Activated naive CD4-positive, alpha-beta T cell treated with anti-CD3 and anti-CD28 coated beads for 36 hours (primary cell): ENCODE data around the gene CDADC1. TPM values are rescaled to one million over a fixed set of nuclear protein-coding genes. Genes with fewer than 3 reads are reported as not detected.
"Not testable (repeated sequence)": the region's sequence is repeated elsewhere in the genome, so short reads cannot be mapped to it uniquely, and the experiment has no call there.

Source experiments
- CTCF ChIA-PET: fragments of 350-600 bp; sonication (Branson Sonifier 250); formaldehyde crosslinking; loops from one replicate; lab custom pipeline; 2021; ENCODE audit warnings: antibody characterized with exemption; lab: Charles Lee
- DNase-seq: peaks from one replicate; pipeline ENCODE4 v3.0.0-alpha.2; 2020
- H3K27ac Mint-ChIP-seq: one replicate; pipeline ENCODE4 v1.8.0; 2021; ENCODE audit warnings: mild to moderate bottlenecking, mixed read lengths
- H3K27me3 Mint-ChIP-seq: one replicate; pipeline ENCODE4 v1.8.0; 2021; ENCODE audit warnings: low read depth, mixed read lengths
- H3K36me3 Mint-ChIP-seq: one replicate; pipeline ENCODE4 v1.8.0; 2021; ENCODE audit warnings: low read depth, mixed read lengths
- H3K4me1 Mint-ChIP-seq: one replicate; pipeline ENCODE4 v1.8.0; 2021; ENCODE audit warnings: low read depth, mixed read lengths
- H3K4me3 Mint-ChIP-seq: one replicate; pipeline ENCODE4 v1.8.0; 2021; ENCODE audit warnings: mild to moderate bottlenecking, moderate library complexity, mixed read lengths
- H3K9me3 Mint-ChIP-seq: one replicate; pipeline ENCODE4 v1.8.0; 2021; ENCODE audit warnings: mixed read lengths
- intact Hi-C: fragments of 100-400 bp; cut with micrococcal nuclease; formaldehyde crosslinking; loops from one replicate; pipeline ENCODE4 v1.15.1; 2023
- total RNA-seq, 2 experiments: library from RNA; stranded (reverse); gene quantifications; one replicate each; pipeline ENCODE4 v1.2.3, GENCODE V29; 2021

CDADC1 gene
- total RNA-seq, 2 experiments from 2014 or later: 13.2 to 14.7 TPM

- H3K27ac Mint-ChIP-seq: no peak overlapping the region
Observed at GRCh38 chr13:49272296-49272695, 24.6 kb downstream of the CDADC1 start.

GRCh38 chr13:49278211-49278610, 30.5 kb downstream of the CDADC1 start:
- no peak for DNase-seq
- H3K27me3 Mint-ChIP-seq: no peaks in the 10 kb centered on the region
- CTCF ChIA-PET: interaction anchor here (1.0 to 2.5 kb wide), 6 partner anchors 31 to 295 kb away, joined by 3 to 7 read pairs (median 4); partner anchors contain the start of gene CDADC1
- no peaks in the 10 kb centered on the region for H3K9me3 Mint-ChIP-seq
- intact Hi-C loops: no loop called here
- no peak overlapping the region for H3K4me3 Mint-ChIP-seq
- no peaks in the 10 kb centered on the region for H3K4me1 Mint-ChIP-seq
- peaks cover 5% of the 10 kb centered on the region for H3K36me3 Mint-ChIP-seq
- H3K27ac Mint-ChIP-seq: no peak overlapping the region

More at GRCh38 chr13:49272296-49272695, 24.6 kb downstream of the CDADC1 start:
- no peaks in the 10 kb centered on the region for H3K27me3 Mint-ChIP-seq
- peaks cover 8% of the 10 kb centered on the region for H3K36me3 Mint-ChIP-seq
- no peak overlapping the region for H3K4me3 Mint-ChIP-seq
- H3K9me3 Mint-ChIP-seq: no peaks in the 10 kb centered on the region
- DNase-seq: no peak
- intact Hi-C loops: no loop called here
- CTCF ChIA-PET: interaction anchor here (1.4 kb wide), 1 partner anchor 9 kb away, joined by 4 read pairs; no protein-coding TSS in a partner anchor
- H3K4me1 Mint-ChIP-seq: peaks cover 11% of the 10 kb centered on the region

- H3K27me3 Mint-ChIP-seq: no peaks in the 10 kb centered on the region
- no peak overlapping the region for H3K4me3 Mint-ChIP-seq
- H3K9me3 Mint-ChIP-seq: no peaks in the 10 kb centered on the region
- peaks cover 7% of the 10 kb centered on the region for H3K36me3 Mint-ChIP-seq
- DNase-seq: no peak
- H3K27ac Mint-ChIP-seq: no peak overlapping the region
- no peaks in the 10 kb centered on the region for H3K4me1 Mint-ChIP-seq
- intact Hi-C loops: no loop called here
- CTCF ChIA-PET: interaction anchor here (0.6 to 2.5 kb wide), 11 partner anchors 12 to 296 kb away, joined by 3 to 7 read pairs (median 4); no protein-coding TSS in a partner anchor
Observed at GRCh38 chr13:49279112-49279511, 31.4 kb downstream of the CDADC1 start.

- no peak overlapping the region for H3K27ac Mint-ChIP-seq
- intact Hi-C loops: loop anchor here (5.0 kb wide), 1 partner anchor 683 kb away; no protein-coding TSS in a partner anchor
- no peak for DNase-seq
- H3K36me3 Mint-ChIP-seq: peaks cover 7% of the 10 kb centered on the region
- no peak overlapping the region for H3K4me3 Mint-ChIP-seq
- CTCF ChIA-PET: interaction anchor here (0.7 to 4.0 kb wide), 14 partner anchors 10 to 328 kb away, joined by 3 to 19 read pairs (median 6); partner anchors contain the start of gene CDADC1
- no peaks in the 10 kb centered on the region for H3K27me3 Mint-ChIP-seq
- no peaks in the 10 kb centered on the region for H3K4me1 Mint-ChIP-seq
- H3K9me3 Mint-ChIP-seq: no peaks in the 10 kb centered on the region
Observed at GRCh38 chr13:49279885-49280284, 32.2 kb downstream of the CDADC1 start.

GRCh38 chr13:49287995-49288394, 40.3 kb downstream of the CDADC1 start:
- peaks cover 3% of the 10 kb centered on the region for H3K4me1 Mint-ChIP-seq
- no peak overlapping the region for H3K27ac Mint-ChIP-seq
- CTCF ChIA-PET: interaction anchor here (0.6 kb wide), 1 partner anchor 295 kb away, joined by 3 read pairs; no protein-coding TSS in a partner anchor

GRCh38 chr13:49288458-49288857, 40.7 kb downstream of the CDADC1 start:
- DNase-seq: no peak
- H3K27ac Mint-ChIP-seq: no peak overlapping the region
- H3K4me3 Mint-ChIP-seq: no peak overlapping the region
- peaks cover 4% of the 10 kb centered on the region for H3K36me3 Mint-ChIP-seq
- H3K4me1 Mint-ChIP-seq: peaks cover 3% of the 10 kb centered on the region
- H3K9me3 Mint-ChIP-seq: no peaks in the 10 kb centered on the region
- intact Hi-C loops: no loop called here
- H3K27me3 Mint-ChIP-seq: no peaks in the 10 kb centered on the region
- CTCF ChIA-PET: interaction anchor here (0.6 kb wide), 1 partner anchor 295 kb away, joined by 3 read pairs; no protein-coding TSS in a partner anchor

More at GRCh38 chr13:49287995-49288394, 40.3 kb downstream of the CDADC1 start:
- H3K27me3 Mint-ChIP-seq: no peaks in the 10 kb centered on the region
- no peak for DNase-seq
- no peaks in the 10 kb centered on the region for H3K9me3 Mint-ChIP-seq
- peaks cover 6% of the 10 kb centered on the region for H3K36me3 Mint-ChIP-seq
- H3K4me3 Mint-ChIP-seq: no peak overlapping the region
- intact Hi-C loops: no loop called here

- CTCF ChIA-PET: interaction anchor here (3.5 kb wide), 1 partner anchor 12 kb away, joined by 19 read pairs; no protein-coding TSS in a partner anchor
- intact Hi-C loops: no loop called here
- no peaks in the 10 kb centered on the region for H3K27me3 Mint-ChIP-seq
- H3K4me1 Mint-ChIP-seq: peaks cover 3% of the 10 kb centered on the region
- H3K4me3 Mint-ChIP-seq: no peak overlapping the region
- no peaks in the 10 kb centered on the region for H3K9me3 Mint-ChIP-seq
- DNase-seq: no peak
- peaks cover 2% of the 10 kb centered on the region for H3K36me3 Mint-ChIP-seq
- H3K27ac Mint-ChIP-seq: no peak overlapping the region
Observed at GRCh38 chr13:49292742-49293486, 45.2 kb downstream of the CDADC1 start.

GRCh38 chr13:49294723-49295122, 47.0 kb downstream of the CDADC1 start:
- intact Hi-C loops, H3K4me3 Mint-ChIP-seq, DNase-seq, H3K9me3 Mint-ChIP-seq, H3K27ac Mint-ChIP-seq, H3K36me3 Mint-ChIP-seq, H3K27me3 Mint-ChIP-seq, H3K4me1 Mint-ChIP-seq: not testable (repeated sequence)
- CTCF ChIA-PET: interaction anchor here (1.3 to 1.6 kb wide), 2 partner anchors 14 to 312 kb away, joined by 4 to 5 read pairs; no protein-coding TSS in a partner anchor

GRCh38 chr13:49295244-49295643, 47.5 kb downstream of the CDADC1 start:
- Mint-ChIP-seq H3K27ac (no peak overlapping the region), H3K4me3 (no peak overlapping the region)

GRCh38 chr13:49296659-49297058, 48.9 kb downstream of the CDADC1 start:
- Mint-ChIP-seq H3K27me3 (no peaks in the 10 kb centered on the region), H3K4me3 (no peak overlapping the region), H3K9me3 (no peaks in the 10 kb centered on the region), H3K36me3 (peaks cover 2% of the 10 kb centered on the region), H3K4me1 (peaks cover 8% of the 10 kb centered on the region), H3K27ac (no peak overlapping the region)
- no peak for DNase-seq
- CTCF ChIA-PET: interaction anchor here (0.6 to 1.6 kb wide), 4 partner anchors 13 to 487 kb away, joined by 3 to 4 read pairs (median 3); no protein-coding TSS in a partner anchor
- intact Hi-C loops: no loop called here

More at GRCh38 chr13:49295244-49295643, 47.5 kb downstream of the CDADC1 start:
- H3K9me3 Mint-ChIP-seq: no peaks in the 10 kb centered on the region
- H3K36me3 Mint-ChIP-seq: peaks cover 2% of the 10 kb centered on the region
- DNase-seq: no peak
- peaks cover 3% of the 10 kb centered on the region for H3K4me1 Mint-ChIP-seq
- intact Hi-C loops: no loop called here
- no peaks in the 10 kb centered on the region for H3K27me3 Mint-ChIP-seq
- CTCF ChIA-PET: interaction anchor here (1.3 to 1.6 kb wide), 2 partner anchors 14 to 311 kb away, joined by 4 to 5 read pairs; no protein-coding TSS in a partner anchor

- intact Hi-C loops: no loop called here
- H3K36me3 Mint-ChIP-seq: peaks cover 2% of the 10 kb centered on the region
- H3K9me3 Mint-ChIP-seq: no peaks in the 10 kb centered on the region
- H3K4me1 Mint-ChIP-seq: peaks cover 14% of the 10 kb centered on the region
- CTCF ChIA-PET: interaction anchor here (1.6 kb wide), 1 partner anchor 14 kb away, joined by 3 read pairs; no protein-coding TSS in a partner anchor
- no peak for DNase-seq
- H3K27ac Mint-ChIP-seq: no peak overlapping the region
- H3K4me3 Mint-ChIP-seq: no peak overlapping the region
- H3K27me3 Mint-ChIP-seq: no peaks in the 10 kb centered on the region
Observed at GRCh38 chr13:49297338-49297737, 49.6 kb downstream of the CDADC1 start.

- Mint-ChIP-seq H3K36me3 (no peaks in the 10 kb centered on the region), H3K4me3 (no peak overlapping the region), H3K9me3 (no peaks in the 10 kb centered on the region), H3K27me3 (no peaks in the 10 kb centered on the region), H3K27ac (no peak overlapping the region), H3K4me1 (peaks cover 11% of the 10 kb centered on the region)
- intact Hi-C loops: no loop called here
- CTCF ChIA-PET: interaction anchor here (0.6 to 1.4 kb wide), 3 partner anchors 313 to 1856 kb away, joined by 3 to 4 read pairs (median 3); no protein-coding TSS in a partner anchor
- no peak for DNase-seq
Observed at GRCh38 chr13:49298416-49298815, 50.7 kb downstream of the CDADC1 start.
